Small intestine (tissue), 7 donors: ENCODE results near the gene TMEM120A. TPM values are rescaled to one million over a fixed set of nuclear protein-coding genes. Genes with fewer than 3 reads are reported as not detected.
A peak's percentile ranks its signal among the peaks of the same experiment; 100 is the strongest.

Experiments
- DNase-seq, 2 donors: peaks; one replicate each; pipeline versions ENCODE4 v3.0.0 to v3.0.0-alpha.2; 2013
- FAIRE-seq: peaks from 2 replicates; lab custom pipeline; 2012; peaks lifted over from hg19 to GRCh38; lab: Jason Lieb, UNC
- H3K27ac ChIP-seq, 3 donors: one replicate each; pipeline ENCODE4 v1.5.1; 2013; ENCODE audit warnings: low read length in 2 of 3, mild to moderate bottlenecking in 2 of 3, control low read depth in 1 of 3, inconsistent platforms in 1 of 3, low read depth in 1 of 3, moderate library complexity in 1 of 3
- H3K27me3 ChIP-seq, 3 donors: one replicate each; pipeline ENCODE4 v1.6.1; 2013; ENCODE audit warnings: low read length in 3 of 3, inconsistent platforms in 1 of 3; ENCODE audit not compliant: control insufficient read depth in 3 of 3, insufficient read depth in 3 of 3
- H3K36me3 ChIP-seq, 3 donors: one replicate each; pipeline ENCODE4 v1.6.1; 2013; ENCODE audit warnings: low read length in 3 of 3, inconsistent platforms in 1 of 3, low read depth in 1 of 3, mild to moderate bottlenecking in 1 of 3, moderate library complexity in 1 of 3; ENCODE audit not compliant: control insufficient read depth in 3 of 3, insufficient read depth in 2 of 3
- H3K4me1 ChIP-seq, 3 donors: one replicate each; pipeline ENCODE4 v1.6.1; 2013; ENCODE audit warnings: low read length in 2 of 3, inconsistent platforms in 1 of 3, low read depth in 1 of 3, mild to moderate bottlenecking in 1 of 3, moderate library complexity in 1 of 3; ENCODE audit not compliant: control insufficient read depth in 3 of 3, insufficient read depth in 2 of 3
- H3K4me3 ChIP-seq, 3 donors: one replicate each; pipeline ENCODE4 v1.5.1; 2013; ENCODE audit warnings: low read length in 3 of 3, control low read depth in 1 of 3, inconsistent platforms in 1 of 3, low read depth in 1 of 3, mild to moderate bottlenecking in 1 of 3, moderate library complexity in 1 of 3
- H3K9me3 ChIP-seq, 2 donors: one replicate each; pipeline ENCODE4 v1.6.1; 2013; ENCODE audit warnings: low read depth in 1 of 2, low read length in 1 of 2; ENCODE audit not compliant: control insufficient read depth in 2 of 2, insufficient read depth in 1 of 2
- WGBS, 3 donors: extraction: QIAGEN DNeasy Blood & Tissue Kit; methylation state at CpG; one replicate each; pipeline ENCODE4 v1.1.7; 2013; 5-methylcytosine and 5-hydroxymethylcytosine counted together
- polyA plus RNA-seq, 4 donors: library from polyadenylated mRNA; stranded (reverse) in 3 of 4; unstranded in 1 of 4; fragments of 200-250 nt in 3 of 4; fragments of 120-200 nt in 1 of 4; gene quantifications; one replicate each; pipeline versions ENCODE4 v1.2.1 to v1.2.3, GENCODE V29; 2013
- donor health status: healthy with polysubstance abuse.
- donor health status: control.
- donor health status: control.
- donor health status: Bipolar disorder and iron deficiency.
- donor health status: healthy.

TMEM120A gene
- polyA plus RNA-seq, 4 donors: 64.7 to 207 (median 151) TPM

GRCh38 chr7:75969704-75970498, 24.5 kb downstream of the TMEM120A start:
- 90 to 94% (median 94%) methylated on average over 30 of the region's 30 CpGs for WGBS, 3 donors
- H3K4me1 ChIP-seq: peaks cover 0 to 7% (median 3%) of the 10 kb centered on the region in 3 donors
- peaks cover 0 to 66% (median 30%) of the 10 kb centered on the region in 3 donors for H3K36me3 ChIP-seq
- no peaks in the 10 kb centered on the region for H3K9me3 ChIP-seq
- H3K27ac ChIP-seq: peak overlapping the region in 1 of 3 donors; percentile 55
- no peaks in the 10 kb centered on the region for H3K27me3 ChIP-seq
- H3K4me3 ChIP-seq: no peak overlapping the region
- no peak for FAIRE-seq
- DNase-seq: no peak

DNA sequence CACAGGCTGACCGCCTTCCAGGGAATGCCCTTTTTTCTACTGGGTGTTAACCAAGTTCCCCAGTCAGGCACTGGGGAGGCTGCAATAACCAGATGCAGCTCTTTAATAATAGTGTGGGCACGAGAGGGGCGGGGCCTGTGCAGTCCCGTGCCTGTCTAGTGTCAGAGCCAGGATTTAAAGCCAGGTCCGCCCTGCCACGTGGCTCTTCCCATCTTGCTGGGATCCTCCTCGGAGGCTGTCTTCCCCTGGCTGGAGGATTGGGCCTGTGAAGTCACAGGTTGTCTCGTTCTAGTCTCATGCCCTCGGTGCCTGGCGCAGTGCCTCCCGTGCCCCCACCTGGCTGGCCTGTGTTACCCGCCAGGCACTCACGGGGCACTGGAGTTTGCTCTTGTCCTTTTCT, 25.2 kb downstream of the TMEM120A start:
- Histone ChIP-seq H3K4me1 (peaks cover 0 to 7% (median 3%) of the 10 kb centered on the region in 3 donors), H3K9me3 (no peaks in the 10 kb centered on the region), H3K36me3 (peaks cover 0 to 65% (median 30%) of the 10 kb centered on the region in 3 donors), H3K4me3 (no peak overlapping the region), H3K27ac (peak overlapping the region in 1 of 3 donors; percentile 55), H3K27me3 (no peaks in the 10 kb centered on the region)
- FAIRE-seq (no peak), DNase-seq (no peak)
- WGBS, 3 donors: 74 to 86% (median 79%) methylated on average over 13 of the region's 13 CpGs

DNA sequence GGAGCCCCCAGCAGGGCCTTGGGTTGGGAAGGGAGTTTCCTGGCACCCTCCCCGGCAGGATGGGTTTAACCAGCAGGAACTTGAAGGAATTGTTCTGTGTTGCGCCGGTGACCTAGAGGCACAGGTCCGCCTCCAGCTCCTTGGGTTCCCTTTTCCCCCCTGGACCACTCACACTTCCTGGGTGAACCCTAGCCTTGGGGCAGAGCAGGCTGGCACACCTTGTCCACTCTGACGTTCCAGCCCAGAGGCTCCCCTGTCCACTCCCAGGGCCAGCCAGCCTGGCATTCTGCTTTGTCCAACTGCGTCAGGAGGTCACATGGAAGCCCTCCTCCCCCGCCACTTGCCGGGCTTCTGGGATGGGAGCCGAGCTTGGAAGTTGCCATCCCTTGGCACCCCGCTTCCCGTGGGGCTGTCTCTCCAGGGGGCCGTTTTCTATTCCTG, 25.8 kb downstream of the TMEM120A start:
- WGBS, 3 donors: 83 to 95% (median 87%) methylated on average over 12 of the region's 12 CpGs
- Histone ChIP-seq H3K4me1 (peaks cover 0 to 7% (median 3%) of the 10 kb centered on the region in 3 donors), H3K27ac (peak overlapping the region in 1 of 3 donors; percentile 41)

GRCh38 chr7:75968012-75968411, 26.4 kb downstream of the TMEM120A start:
- H3K27ac ChIP-seq: peak overlapping the region in 1 of 3 donors; percentile 35
- 75 to 87% (median 84%) methylated on average over 9 to 10 of the region's 10 CpGs for WGBS, 3 donors
- H3K27me3 ChIP-seq: no peaks in the 10 kb centered on the region
- no peaks in the 10 kb centered on the region for H3K9me3 ChIP-seq
- no peak overlapping the region for H3K4me3 ChIP-seq
- H3K4me1 ChIP-seq: peaks cover 0 to 7% (median 3%) of the 10 kb centered on the region in 3 donors
- no peak for DNase-seq
- no peak for FAIRE-seq
- peaks cover 0 to 62% (median 26%) of the 10 kb centered on the region in 3 donors for H3K36me3 ChIP-seq

More for the DNA sequence above, 25.8 kb downstream of the TMEM120A start:
- FAIRE-seq: no peak
- H3K9me3 ChIP-seq: no peaks in the 10 kb centered on the region
- no peaks in the 10 kb centered on the region for H3K27me3 ChIP-seq
- no peak overlapping the region for H3K4me3 ChIP-seq
- DNase-seq: no peak
- H3K36me3 ChIP-seq: peaks cover 0 to 62% (median 27%) of the 10 kb centered on the region in 3 donors

GRCh38 chr7:75967487-75967997, 26.9 kb downstream of the TMEM120A start:
- H3K36me3 ChIP-seq: peaks cover 0 to 65% (median 28%) of the 10 kb centered on the region in 3 donors
- no peaks in the 10 kb centered on the region for H3K27me3 ChIP-seq
- H3K27ac ChIP-seq: peak overlapping the region in 2 of 3 donors; percentile 38 to 56
- 47 to 77% (median 66%) methylated on average over 13 of the region's 13 CpGs for WGBS, 3 donors
- peaks cover 0 to 7% (median 3%) of the 10 kb centered on the region in 3 donors for H3K4me1 ChIP-seq
- no peak for FAIRE-seq
- no peak overlapping the region for H3K4me3 ChIP-seq
- no peak for DNase-seq
- H3K9me3 ChIP-seq: no peaks in the 10 kb centered on the region

DNA sequence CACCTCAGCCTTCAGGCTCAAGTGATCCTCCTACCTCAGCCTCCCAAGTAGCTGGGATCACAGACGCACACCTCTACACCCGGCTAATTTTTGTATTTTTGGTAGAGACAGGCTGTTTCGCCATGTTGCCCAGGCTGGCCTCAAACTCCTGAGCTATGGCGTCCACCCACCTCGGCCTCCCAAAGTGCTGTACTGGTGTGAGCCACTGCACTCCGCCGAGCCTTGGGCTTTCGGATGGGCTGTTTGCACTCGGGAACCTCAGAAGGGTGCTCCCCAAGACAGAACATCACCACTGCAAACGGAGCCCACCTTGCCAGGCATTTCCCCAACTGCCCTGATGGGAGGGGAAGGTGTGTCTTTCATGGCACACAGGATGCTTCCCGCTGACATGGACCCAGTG, 27.3 kb downstream of the TMEM120A start:
- H3K27me3 ChIP-seq: no peaks in the 10 kb centered on the region
- WGBS, 3 donors: 89 to 96% (median 93%) methylated on average over 11 of the region's 11 CpGs
- no peak overlapping the region for H3K4me3 ChIP-seq
- FAIRE-seq (no peak), DNase-seq (no peak)
- H3K36me3 ChIP-seq: peaks cover 0 to 65% (median 25%) of the 10 kb centered on the region in 3 donors
- peak overlapping the region in 2 of 3 donors; percentile 38 to 56 for H3K27ac ChIP-seq
- no peaks in the 10 kb centered on the region for H3K9me3 ChIP-seq
- peaks cover 0 to 7% (median 3%) of the 10 kb centered on the region in 3 donors for H3K4me1 ChIP-seq

DNA sequence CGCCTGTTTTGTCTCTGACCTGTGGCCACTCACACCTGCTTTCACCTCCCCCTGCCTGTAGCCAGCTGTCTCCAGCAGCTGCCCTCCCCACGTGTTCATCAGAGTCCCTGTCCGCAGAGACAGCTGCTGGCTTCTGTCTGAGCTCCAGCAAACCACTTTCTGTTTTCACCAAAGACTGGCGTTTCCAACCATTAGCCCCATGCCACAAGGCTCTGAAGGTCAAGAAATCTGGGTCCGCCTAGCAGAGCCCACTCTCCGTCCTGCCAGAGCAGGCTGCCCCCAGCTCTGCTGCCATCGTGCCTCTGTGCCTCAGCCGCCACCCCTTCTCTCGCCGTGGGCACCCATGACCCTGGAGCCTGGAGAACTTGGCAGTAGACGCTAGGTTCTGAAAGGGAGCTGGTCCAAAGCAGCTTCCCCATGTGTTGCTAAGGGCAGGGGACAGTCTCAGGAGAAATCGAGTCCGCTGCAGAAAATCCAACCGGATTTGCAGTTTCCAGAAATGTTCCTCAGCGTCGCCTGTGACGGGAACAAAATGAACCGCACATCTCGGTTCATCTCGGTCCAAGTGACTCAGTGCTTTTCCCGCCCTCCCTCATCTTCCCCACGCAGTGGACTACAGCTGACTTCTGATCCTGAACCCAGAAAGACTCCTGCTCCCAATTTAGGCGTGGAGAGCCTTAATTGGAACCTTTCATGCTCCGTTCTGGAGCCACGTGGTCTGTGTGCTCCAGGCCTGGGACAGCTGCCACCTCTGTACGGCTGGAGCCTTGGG, 28.0 kb downstream of the TMEM120A start:
- Histone ChIP-seq H3K27me3 (no peaks in the 10 kb centered on the region), H3K4me1 (peaks cover 0 to 7% (median 3%) of the 10 kb centered on the region in 3 donors), H3K27ac (peak overlapping the region in 1 of 3 donors; percentile 90), H3K4me3 (no peak overlapping the region), H3K36me3 (peaks cover 0 to 67% (median 23%) of the 10 kb centered on the region in 3 donors), H3K9me3 (no peaks in the 10 kb centered on the region)
- FAIRE-seq: no peak
- 66 to 73% (median 70%) methylated on average over 26 of the region's 26 CpGs for WGBS, 3 donors
- no peak for DNase-seq

- DNase-seq (no peak), FAIRE-seq (no peak)
- Histone ChIP-seq H3K36me3 (peaks cover 0 to 72% (median 25%) of the 10 kb centered on the region in 3 donors), H3K4me3 (no peak overlapping the region), H3K27me3 (no peaks in the 10 kb centered on the region), H3K4me1 (peaks cover 0 to 7% (median 3%) of the 10 kb centered on the region in 3 donors), H3K27ac (peak overlapping the region in 1 of 3 donors; percentile 90), H3K9me3 (no peaks in the 10 kb centered on the region)
- 70 to 86% (median 77%) methylated on average over 13 of the region's 13 CpGs for WGBS, 3 donors
Observed at GRCh38 chr7:75965617-75966016, 28.8 kb downstream of the TMEM120A start.
